Raji (cell line): ENCODE results near the gene BABAM2.

ENCODE experiments used
- POLR2A ChIP-seq: IDR thresholded peaks from 2 replicates; pipeline ENCODE4 v1.6.1; 2011; ENCODE audit warnings: low read depth, low read length, control low read depth; ENCODE audit not compliant: insufficient read depth

BABAM2 gene

GRCh38 chr2:27893006-27893405 lies 2.5 kb downstream of the BABAM2 start:
- TF ChIP-seq POLR2A = no peak

- no peak for TF ChIP-seq POLR2A
Observed at GRCh38 chr2:27897717-27898116, 7.2 kb downstream of the BABAM2 start.

- TF ChIP-seq POLR2A = no peak
Observed at GRCh38 chr2:27901234-27901633, 10.7 kb downstream of the BABAM2 start.

DNA sequence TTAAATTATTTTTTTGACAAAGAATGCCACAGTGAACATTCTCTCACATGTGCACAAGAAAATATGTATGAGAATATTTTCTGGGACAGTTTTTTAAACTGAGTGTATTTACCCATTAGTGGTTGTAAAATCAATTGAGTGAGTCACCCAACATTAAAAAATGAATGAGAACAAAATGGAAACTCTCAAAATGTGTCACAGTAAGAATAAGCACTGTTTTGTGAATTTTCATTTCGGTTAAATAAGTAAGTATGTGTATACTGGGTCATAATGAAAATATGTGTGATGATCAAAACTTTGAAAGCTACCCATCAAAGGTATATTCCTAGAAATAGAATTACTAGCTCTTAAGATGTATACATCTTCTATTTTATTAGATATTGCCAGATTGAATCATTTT lies 11.6 kb downstream of the BABAM2 start:
- no peak for TF ChIP-seq POLR2A

DNA sequence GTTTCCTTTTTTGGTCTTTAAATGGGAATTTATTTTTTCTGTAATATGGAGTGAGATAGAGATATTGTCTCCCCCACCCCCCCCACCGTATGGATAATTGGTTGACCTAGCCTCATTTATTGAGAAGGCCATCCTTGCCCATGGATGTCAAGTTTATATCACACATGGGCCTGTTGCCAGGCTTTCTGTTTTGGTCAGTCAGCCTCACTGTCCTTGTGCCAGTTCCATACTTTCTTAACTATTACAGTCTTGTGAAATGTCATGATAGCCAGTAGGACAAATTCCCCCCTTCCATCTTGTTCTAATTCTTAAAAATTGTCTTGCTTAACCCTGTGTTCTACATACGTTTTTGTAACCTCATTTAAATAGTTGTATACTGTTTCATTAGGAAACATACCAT lies 12.5 kb downstream of the BABAM2 start:
- TF ChIP-seq POLR2A = no peak

DNA sequence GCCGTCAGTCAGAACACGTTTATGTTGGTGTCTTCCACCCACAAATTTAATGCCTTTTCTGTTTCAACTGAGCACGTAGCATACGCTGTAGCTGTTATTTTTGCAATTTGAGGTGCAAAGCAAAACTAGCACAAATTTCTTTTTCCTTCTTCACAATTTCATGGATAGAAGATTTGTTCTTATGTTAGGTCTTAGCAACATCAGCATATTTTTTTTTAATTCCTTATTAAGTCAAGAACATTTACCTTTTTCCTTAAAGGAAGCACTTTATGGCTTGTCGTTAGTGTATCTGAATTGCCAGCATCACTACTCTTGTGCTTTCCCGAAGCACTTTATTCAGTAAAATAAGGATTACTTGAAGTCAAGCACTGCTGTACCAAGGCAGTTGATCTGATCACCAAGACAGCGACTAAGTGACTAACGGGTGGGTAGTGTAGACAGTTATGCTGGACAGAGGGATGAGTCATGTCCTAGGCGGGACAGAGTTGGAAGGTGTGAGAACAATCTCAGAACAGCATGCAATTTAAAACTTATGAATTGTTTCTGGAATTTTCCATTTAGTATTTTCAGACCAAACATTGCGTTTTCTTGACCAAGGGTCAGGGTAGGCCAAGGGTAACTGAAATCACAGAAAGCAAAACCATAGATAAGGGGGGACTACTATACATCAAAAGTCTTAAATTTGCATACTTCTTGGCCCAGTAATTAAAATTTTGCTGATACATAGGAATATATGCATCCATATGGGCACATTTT lies 13.3 kb downstream of the BABAM2 start:
- TF ChIP-seq POLR2A = no peak

DNA sequence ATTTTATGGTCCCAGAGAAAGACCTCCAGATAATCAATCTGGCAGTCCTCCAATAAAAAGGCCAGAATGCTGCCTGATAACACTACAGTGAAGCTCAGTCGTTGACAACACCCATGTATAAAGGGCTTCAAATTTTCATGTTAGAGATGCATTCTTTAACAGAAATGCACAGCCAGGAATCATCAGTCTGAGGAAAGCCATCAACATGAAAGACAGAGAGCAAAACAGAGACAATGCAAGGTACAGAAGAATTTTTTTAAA lies 13.8 kb downstream of the BABAM2 start:
- no peak for TF ChIP-seq POLR2A

DNA sequence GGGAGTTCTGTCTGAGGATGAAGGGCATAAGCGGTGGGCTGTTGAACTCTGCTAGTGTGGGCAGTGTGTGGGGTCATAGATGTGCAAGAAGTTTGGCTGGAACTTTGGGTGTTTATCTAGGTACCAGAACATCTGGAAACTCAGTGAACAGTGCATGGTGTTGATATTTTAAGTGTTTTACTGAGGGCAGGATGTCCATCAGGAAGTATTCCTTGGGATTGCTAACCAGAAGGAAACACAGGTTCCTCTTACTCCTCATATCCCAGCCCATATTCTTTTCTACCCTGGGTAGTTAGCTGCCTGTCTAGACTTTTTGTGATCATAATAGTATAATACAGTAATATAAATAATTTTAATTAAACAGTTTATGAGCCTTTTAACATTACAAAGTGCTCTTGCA lies 15.5 kb downstream of the BABAM2 start:
- no peak for TF ChIP-seq POLR2A

DNA sequence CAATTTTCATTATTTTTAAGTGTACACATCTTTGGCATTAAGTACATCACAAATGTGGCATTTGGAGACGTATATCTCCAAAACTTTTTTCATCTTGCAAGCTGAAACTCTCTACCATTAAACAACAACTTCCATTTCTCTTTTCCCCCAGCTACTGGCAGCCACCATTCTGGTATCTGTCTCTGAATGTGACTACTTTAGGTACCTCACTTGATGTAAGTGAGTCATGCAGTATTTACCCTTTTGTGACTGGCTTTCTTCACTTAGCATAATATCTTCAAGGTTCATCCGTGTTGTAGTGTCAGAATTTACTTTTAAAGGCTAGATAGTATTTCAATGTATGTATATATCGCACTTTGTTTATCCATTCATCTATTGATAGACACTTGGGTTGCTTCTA lies 17.0 kb downstream of the BABAM2 start:
- TF ChIP-seq POLR2A = no peak

GRCh38 chr2:27909901-27910300 lies 19.4 kb downstream of the BABAM2 start:
- no peak for TF ChIP-seq POLR2A

GRCh38 chr2:27911458-27912210 lies 21.1 kb downstream of the BABAM2 start:
- TF ChIP-seq POLR2A = no peak

GRCh38 chr2:27912512-27912911 lies 22.0 kb downstream of the BABAM2 start:
- TF ChIP-seq POLR2A = no peak

DNA sequence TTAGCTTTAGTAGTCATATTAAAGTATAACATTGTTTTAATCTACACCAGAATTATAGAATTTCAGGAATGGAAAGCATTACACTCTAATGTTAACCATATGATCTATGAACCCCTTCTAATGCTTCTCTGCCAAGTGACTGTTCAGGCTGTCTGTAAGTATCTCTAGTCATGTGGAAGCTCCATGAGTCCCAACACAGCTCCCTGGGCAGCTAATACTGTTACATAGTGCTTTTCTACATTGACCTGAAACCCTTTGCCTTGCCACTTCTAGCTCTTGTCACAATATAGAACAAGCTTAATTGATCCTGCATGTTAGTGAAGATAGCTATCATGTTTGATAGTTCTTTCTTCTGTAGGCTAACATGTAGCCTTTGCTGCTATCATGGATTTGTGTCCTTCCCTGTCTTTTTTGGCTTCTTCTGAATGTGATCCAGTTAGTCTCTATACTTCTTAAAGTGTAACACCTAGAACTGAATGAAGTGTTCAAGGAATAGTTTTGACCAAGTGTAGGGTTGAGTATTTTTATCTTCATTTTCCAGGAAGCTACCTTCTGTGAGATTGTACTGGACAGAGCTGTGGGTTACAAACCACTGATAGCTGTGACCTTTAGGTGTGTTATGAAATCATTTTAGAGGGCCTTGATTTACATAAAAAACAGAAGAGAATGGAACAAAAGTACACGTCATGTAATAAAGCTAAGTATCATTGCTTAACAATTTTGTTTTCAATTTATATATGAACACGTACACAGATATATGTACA lies 23.7 kb downstream of the BABAM2 start:
- no peak for TF ChIP-seq POLR2A

DNA sequence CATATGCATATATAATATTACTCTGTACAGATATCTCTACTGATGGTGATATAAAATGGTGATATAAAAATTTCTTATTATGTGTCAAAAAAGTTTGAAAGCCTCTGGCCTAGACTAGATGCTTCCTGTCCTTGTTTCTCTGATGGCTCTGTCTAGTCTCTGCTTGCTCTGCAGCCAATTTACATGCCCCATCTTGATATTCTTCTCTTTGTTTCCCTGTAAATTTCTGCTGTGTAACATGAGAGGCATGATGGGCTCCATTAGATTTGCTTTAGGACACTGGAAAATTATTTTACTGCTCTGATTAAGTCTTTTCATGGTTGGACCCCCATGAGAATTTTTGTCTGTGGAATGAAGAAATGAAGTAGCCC lies 24.3 kb downstream of the BABAM2 start:
- no peak for TF ChIP-seq POLR2A

DNA sequence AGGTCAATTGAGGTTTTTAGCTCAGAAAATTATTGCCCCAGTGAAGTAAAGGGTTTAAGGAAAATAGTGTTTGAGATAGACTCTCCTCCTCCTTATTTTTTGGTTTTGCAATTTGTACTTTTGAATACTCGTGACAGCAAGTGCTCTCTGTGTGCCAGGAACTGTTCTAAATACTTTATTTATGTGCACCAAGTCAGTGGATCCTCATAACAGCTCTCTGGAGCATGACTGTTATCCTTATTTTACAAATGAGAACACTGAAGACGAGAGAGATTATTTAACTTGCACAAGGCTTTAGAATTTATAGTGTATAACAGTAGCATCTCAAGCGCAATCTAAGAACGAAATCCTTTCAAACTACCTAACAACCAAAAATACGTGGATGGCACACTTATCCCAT lies 24.7 kb downstream of the BABAM2 start:
- TF ChIP-seq POLR2A = no peak

DNA sequence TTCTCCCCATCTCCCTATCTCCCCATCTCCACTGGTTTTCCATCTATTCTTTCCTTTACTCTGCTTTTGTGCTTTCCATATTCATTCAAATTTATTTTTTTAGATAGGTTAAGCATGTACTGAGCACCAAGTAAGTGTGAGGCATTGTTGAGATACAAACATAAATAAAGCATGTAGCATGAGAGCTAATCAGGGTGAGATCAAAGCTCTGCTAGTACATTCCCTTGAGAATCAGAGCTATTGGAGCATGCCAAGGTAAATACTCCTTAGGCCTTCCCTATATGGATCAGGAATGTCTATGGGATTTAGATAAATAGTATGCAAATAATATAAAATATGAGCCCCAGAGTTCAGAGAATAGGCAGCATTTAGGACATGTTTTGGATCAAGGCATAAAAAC lies 25.3 kb downstream of the BABAM2 start:
- TF ChIP-seq POLR2A = no peak
